Testis (tissue), 2 donors: ENCODE measurements around the gene CHRNA7.
"Not testable (repeated sequence)": the region's sequence is repeated elsewhere in the genome, so short reads cannot be mapped to it uniquely, and the experiment has no call there.

Source experiments
- POLR2A ChIP-seq: fragments of 450-650 bp; IDR thresholded peaks from one replicate; pipeline ENCODE4 v1.6.1; 2017; ENCODE audit warnings: antibody characterized with exemption, mild to moderate bottlenecking, moderate library complexity
- TF ChIP-seq, protein P1 (sequence below), 3 experiments: fragments of 450-650 bp in 2 of 3; fragments of 200-600 bp in 1 of 3; sonication (generic) in 1 of 3; IDR thresholded peaks; one replicate each; pipeline ENCODE4 v1.5.1; 2016 to 2019; ENCODE audit warnings: antibody characterized with exemption in 3 of 3, mild to moderate bottlenecking in 2 of 3, moderate library complexity in 1 of 3

DNA sequence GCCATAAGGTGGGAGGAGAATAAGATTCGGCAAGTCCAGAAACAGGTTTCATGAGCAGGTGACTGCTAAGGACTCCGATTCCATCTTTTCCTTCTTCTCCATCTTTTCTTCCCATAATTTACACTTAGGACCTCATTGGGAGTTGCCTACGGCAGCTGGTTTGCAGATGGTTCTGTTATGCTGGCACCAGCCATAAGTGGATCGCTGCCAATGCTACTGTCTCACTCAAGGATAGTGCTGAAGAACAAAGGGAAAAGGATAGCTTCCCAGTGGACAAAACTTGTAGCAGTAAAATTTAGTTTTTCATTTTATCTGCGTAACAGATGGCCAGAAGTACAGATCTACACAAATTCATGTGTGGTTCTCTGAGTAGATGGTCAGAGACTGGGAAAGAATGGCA, 178.8 kb downstream of the CHRNA7 start:
- TF ChIP-seq, protein P1, sequence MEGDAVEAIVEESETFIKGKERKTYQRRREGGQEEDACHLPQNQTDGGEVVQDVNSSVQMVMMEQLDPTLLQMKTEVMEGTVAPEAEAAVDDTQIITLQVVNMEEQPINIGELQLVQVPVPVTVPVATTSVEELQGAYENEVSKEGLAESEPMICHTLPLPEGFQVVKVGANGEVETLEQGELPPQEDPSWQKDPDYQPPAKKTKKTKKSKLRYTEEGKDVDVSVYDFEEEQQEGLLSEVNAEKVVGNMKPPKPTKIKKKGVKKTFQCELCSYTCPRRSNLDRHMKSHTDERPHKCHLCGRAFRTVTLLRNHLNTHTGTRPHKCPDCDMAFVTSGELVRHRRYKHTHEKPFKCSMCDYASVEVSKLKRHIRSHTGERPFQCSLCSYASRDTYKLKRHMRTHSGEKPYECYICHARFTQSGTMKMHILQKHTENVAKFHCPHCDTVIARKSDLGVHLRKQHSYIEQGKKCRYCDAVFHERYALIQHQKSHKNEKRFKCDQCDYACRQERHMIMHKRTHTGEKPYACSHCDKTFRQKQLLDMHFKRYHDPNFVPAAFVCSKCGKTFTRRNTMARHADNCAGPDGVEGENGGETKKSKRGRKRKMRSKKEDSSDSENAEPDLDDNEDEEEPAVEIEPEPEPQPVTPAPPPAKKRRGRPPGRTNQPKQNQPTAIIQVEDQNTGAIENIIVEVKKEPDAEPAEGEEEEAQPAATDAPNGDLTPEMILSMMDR (IDR thresholded peaks at IDR 0.05): not testable (repeated sequence)
- TF ChIP-seq POLR2A: not testable (repeated sequence)
